Subcutaneous abdominal adipose tissue (tissue), 5 donors: ENCODE results near the gene ADGRE2.
"Not testable (repeated sequence)": the region's sequence is repeated elsewhere in the genome, so short reads cannot be mapped to it uniquely, and the experiment has no call there.

ENCODE experiments used
- H3K27ac ChIP-seq: one replicate; pipeline ENCODE4 v1.7.0; 2013; ENCODE audit warnings: low read depth, mild to moderate bottlenecking, inconsistent platforms, low read length, moderate library complexity
- H3K27me3 ChIP-seq, 5 donors: one replicate each; pipeline ENCODE4 v1.7.0; 2013; ENCODE audit warnings: low read length in 5 of 5, inconsistent platforms in 1 of 5; ENCODE audit not compliant: control insufficient read depth in 5 of 5, insufficient read depth in 4 of 5
- H3K36me3 ChIP-seq, 5 donors: one replicate each; pipeline ENCODE4 v1.7.0; 2013; ENCODE audit warnings: low read length in 5 of 5; ENCODE audit not compliant: control insufficient read depth in 5 of 5, insufficient read depth in 5 of 5
- H3K4me1 ChIP-seq, 5 donors: one replicate each; pipeline ENCODE4 v1.7.0; 2013; ENCODE audit warnings: low read length in 5 of 5, mild to moderate bottlenecking in 3 of 5, moderate library complexity in 1 of 5; ENCODE audit not compliant: control insufficient read depth in 5 of 5, insufficient read depth in 5 of 5
- H3K4me3 ChIP-seq, 5 donors: one replicate each; pipeline ENCODE4 v1.7.0; 2013; ENCODE audit warnings: low read length in 5 of 5, low read depth in 1 of 5
- H3K9ac ChIP-seq, 5 donors: one replicate each; pipeline ENCODE4 v1.7.0; 2013; ENCODE audit warnings: low read length in 5 of 5, mild to moderate bottlenecking in 4 of 5, moderate library complexity in 3 of 5
- H3K9me3 ChIP-seq, 5 donors: one replicate each; pipeline ENCODE4 v1.7.0; 2013; ENCODE audit warnings: low read length in 5 of 5; ENCODE audit not compliant: control insufficient read depth in 5 of 5
- donor health status: healthy.
- donor health status: healthy.
- donor health status: healthy.
- donor health status: healthy.
- donor health status: healthy.

The ADGRE2 gene

GRCh38 chr19:14796021-14796420 is 17.7 kb upstream of the ADGRE2 start:
- H3K4me1 ChIP-seq = no peaks in the 10 kb centered on the region
- no peak overlapping the region for H3K27ac ChIP-seq
- no peak overlapping the region for H3K4me3 ChIP-seq

GRCh38 chr19:14795078-14795721 is 16.8 kb upstream of the ADGRE2 start:
- Histone ChIP-seq H3K9me3 (no peaks in the 10 kb centered on the region), H3K4me1 (no peaks in the 10 kb centered on the region), H3K27me3 (no peaks in the 10 kb centered on the region), H3K27ac (no peak overlapping the region), H3K4me3 (no peak overlapping the region), H3K9ac (no peak overlapping the region), H3K36me3 (no peaks in the 10 kb centered on the region)

More at GRCh38 chr19:14796021-14796420, 17.7 kb upstream of the ADGRE2 start:
- no peak overlapping the region for H3K9ac ChIP-seq
- no peaks in the 10 kb centered on the region for H3K9me3 ChIP-seq
- H3K27me3 ChIP-seq = peaks cover 0 to 5% (median 0%) of the 10 kb centered on the region in 5 donors
- H3K36me3 ChIP-seq = no peaks in the 10 kb centered on the region

DNA sequence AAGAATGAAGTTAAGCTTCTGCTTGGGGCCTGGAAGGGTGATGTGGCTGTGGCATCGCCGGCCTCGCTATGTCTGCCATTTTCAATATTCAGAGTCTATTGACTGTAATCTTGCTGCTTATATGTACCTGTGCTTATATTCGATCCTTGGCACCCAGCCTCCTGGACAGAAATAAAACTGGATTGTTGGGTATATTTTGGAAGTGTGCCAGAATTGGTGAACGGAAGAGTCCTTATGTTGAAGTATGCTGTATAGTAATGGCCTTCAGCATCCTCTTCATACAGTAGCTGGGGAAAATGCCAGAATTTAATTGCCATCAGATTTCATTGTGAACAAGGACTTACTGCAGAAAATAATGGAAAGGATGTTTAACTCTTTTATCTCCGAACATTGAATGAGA is 13.9 kb upstream of the ADGRE2 start:
- H3K4me1 ChIP-seq, H3K9ac ChIP-seq, H3K27me3 ChIP-seq, H3K4me3 ChIP-seq, H3K36me3 ChIP-seq, H3K27ac ChIP-seq, H3K9me3 ChIP-seq: not testable (repeated sequence)

- H3K27me3 ChIP-seq = peaks cover 3 to 13% (median 3%) of the 10 kb centered on the region in 5 donors
- H3K36me3 ChIP-seq = no peaks in the 10 kb centered on the region
- no peak overlapping the region for H3K9ac ChIP-seq
- H3K9me3 ChIP-seq = no peaks in the 10 kb centered on the region
- H3K4me3 ChIP-seq = no peak overlapping the region
- H3K27ac ChIP-seq = no peak overlapping the region
- H3K4me1 ChIP-seq = peaks cover 0 to 9% (median 4%) of the 10 kb centered on the region in 5 donors
These were observed 8.1 kb upstream of the ADGRE2 start for GRCh38 chr19:14786421-14786851.

DNA sequence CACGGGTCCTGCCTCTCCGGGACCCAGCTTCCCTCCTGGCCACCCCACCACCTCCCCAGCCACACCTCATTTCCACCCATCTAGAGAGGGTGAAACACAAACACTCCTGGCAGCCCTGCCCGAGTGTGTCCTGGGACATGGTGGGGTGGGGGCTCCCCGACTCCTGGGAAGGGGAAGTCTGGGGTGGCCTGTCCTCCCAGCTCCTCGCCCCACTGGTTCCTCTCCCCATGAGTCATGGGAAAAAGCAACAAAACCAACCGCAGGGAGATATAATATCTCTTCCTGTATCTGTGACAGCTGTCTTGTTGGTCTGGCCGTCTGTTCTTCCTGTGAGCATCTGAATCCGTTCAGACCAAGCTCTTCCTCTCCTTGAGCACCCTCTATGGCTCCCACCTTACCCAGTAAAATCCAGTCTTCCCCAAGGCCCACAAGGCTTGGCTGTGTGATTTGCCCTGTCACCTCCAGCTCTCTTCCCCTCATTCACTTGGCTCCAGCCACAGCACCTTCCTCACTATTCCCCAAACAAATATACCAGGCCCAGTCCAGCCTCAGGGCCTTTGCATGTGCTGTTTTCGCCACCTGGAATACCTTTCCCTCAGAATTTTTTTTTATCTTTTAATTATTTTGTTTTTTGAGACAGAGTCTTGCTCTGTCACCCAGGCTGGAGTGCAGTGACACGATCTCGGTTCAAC is 6.9 kb upstream of the ADGRE2 start:
- not testable (repeated sequence) for H3K36me3 ChIP-seq, H3K9me3 ChIP-seq, H3K4me1 ChIP-seq, H3K4me3 ChIP-seq, H3K27ac ChIP-seq, H3K9ac ChIP-seq
- peaks cover 3 to 13% (median 3%) of the 10 kb centered on the region in 5 donors for H3K27me3 ChIP-seq

- not testable (repeated sequence) for H3K27ac ChIP-seq, H3K9ac ChIP-seq, H3K9me3 ChIP-seq, H3K4me3 ChIP-seq, H3K4me1 ChIP-seq, H3K36me3 ChIP-seq
- H3K27me3 ChIP-seq = peaks cover 3 to 13% (median 3%) of the 10 kb centered on the region in 5 donors
These were observed 6.4 kb upstream of the ADGRE2 start for GRCh38 chr19:14784730-14785101.

- H3K9ac ChIP-seq, H3K36me3 ChIP-seq, H3K9me3 ChIP-seq, H3K4me1 ChIP-seq, H3K27ac ChIP-seq, H3K4me3 ChIP-seq: not testable (repeated sequence)
- peaks cover 3 to 13% (median 3%) of the 10 kb centered on the region in 5 donors for H3K27me3 ChIP-seq
These were observed 5.1 kb upstream of the ADGRE2 start for GRCh38 chr19:14783410-14783998.

DNA sequence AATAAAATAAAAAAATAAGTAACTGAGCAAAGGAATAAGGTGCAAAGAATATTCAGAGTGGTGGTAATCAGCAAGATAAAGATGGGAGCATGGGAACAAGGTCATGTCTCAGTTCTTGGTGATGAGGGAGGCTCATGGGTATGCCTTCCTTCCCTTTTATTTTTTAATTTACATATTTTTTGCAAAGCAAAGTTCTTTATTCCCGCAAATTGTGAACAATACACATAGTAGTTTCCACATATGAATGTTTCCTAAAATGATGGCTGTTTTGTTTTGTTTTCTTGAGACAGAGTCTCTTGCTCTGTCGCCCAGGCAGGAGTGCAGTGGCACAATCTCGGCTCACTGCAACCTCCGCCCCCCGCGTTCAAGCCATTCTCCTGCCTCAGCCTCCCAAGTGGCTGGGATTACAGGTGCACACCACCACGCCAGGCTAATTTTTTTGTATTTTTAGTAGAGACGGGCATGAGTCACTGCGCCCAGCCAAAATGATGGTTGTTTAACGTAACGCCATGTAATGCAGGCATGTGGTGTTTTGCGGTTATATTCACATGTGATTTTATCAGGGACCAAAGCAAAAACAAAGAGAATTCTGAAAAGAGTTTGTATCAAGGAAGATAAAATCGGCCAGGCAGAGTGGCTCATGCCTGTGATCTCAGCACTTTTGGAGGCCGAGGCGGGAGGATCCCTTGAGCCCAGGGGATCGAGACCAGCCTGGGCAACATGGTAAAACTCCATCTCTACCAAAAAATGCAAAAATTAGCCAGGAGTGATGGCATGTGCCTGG is 4.5 kb upstream of the ADGRE2 start:
- Histone ChIP-seq H3K4me3 (no peak overlapping the region), H3K36me3 (no peaks in the 10 kb centered on the region), H3K9ac (no peak overlapping the region), H3K4me1 (peaks cover 0 to 9% (median 4%) of the 10 kb centered on the region in 5 donors), H3K9me3 (no peaks in the 10 kb centered on the region), H3K27me3 (peaks cover 3 to 13% (median 3%) of the 10 kb centered on the region in 5 donors), H3K27ac (no peak overlapping the region)

- not testable (repeated sequence) for H3K4me1 ChIP-seq, H3K9me3 ChIP-seq, H3K4me3 ChIP-seq, H3K9ac ChIP-seq, H3K36me3 ChIP-seq, H3K27ac ChIP-seq
- H3K27me3 ChIP-seq = peaks cover 3 to 14% (median 6%) of the 10 kb centered on the region in 5 donors
These were observed 3.6 kb upstream of the ADGRE2 start for GRCh38 chr19:14781713-14782536.
